Measurements from ENCODE around the gene SNED1. TPM values are rescaled to one million over a fixed set of nuclear protein-coding genes. Genes with fewer than 3 reads are reported as not detected.

The SNED1 gene
- total RNA-seq, 4 donors from 2014 or later: 18.5 to 87.1 (median 21.9) TPM

DNA sequence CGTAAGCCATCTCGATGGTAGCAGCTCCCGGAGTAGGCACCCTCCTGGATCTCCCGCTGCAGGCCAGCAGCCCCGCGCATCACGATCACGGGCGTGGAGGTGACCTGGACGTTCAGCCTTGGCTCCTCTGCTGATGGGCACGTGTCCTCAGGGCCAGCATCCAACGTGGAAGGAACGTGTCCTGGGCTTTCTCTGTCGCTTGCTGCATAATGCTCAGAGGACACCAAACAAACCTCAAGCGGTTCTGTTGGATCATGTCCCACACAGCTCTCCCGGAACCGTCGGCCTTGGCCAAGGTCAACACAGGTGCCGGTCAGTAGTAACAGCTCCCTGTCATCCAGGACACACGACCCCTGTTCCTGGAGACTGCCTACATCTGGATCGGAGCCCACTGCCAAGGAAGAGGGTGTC is 127.8 kb downstream of the SNED1 start:
- no peaks in the 10 kb centered on the region for H3K36me3 ChIP-seq
- H3K4me1 ChIP-seq: no peaks in the 10 kb centered on the region
- no peak for TF ChIP-seq POLR2A (IDR thresholded peaks at IDR 0.05)
- TF ChIP-seq, protein P1, sequence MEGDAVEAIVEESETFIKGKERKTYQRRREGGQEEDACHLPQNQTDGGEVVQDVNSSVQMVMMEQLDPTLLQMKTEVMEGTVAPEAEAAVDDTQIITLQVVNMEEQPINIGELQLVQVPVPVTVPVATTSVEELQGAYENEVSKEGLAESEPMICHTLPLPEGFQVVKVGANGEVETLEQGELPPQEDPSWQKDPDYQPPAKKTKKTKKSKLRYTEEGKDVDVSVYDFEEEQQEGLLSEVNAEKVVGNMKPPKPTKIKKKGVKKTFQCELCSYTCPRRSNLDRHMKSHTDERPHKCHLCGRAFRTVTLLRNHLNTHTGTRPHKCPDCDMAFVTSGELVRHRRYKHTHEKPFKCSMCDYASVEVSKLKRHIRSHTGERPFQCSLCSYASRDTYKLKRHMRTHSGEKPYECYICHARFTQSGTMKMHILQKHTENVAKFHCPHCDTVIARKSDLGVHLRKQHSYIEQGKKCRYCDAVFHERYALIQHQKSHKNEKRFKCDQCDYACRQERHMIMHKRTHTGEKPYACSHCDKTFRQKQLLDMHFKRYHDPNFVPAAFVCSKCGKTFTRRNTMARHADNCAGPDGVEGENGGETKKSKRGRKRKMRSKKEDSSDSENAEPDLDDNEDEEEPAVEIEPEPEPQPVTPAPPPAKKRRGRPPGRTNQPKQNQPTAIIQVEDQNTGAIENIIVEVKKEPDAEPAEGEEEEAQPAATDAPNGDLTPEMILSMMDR (IDR thresholded peaks at IDR 0.05): no peak
- no peak overlapping the region for H3K27ac ChIP-seq
- H3K9me3 ChIP-seq: no peaks in the 10 kb centered on the region
- no peak for DNase-seq
- no peaks in the 10 kb centered on the region for H3K27me3 ChIP-seq
- H3K4me3 ChIP-seq: no peak overlapping the region
- intact Hi-C loops (cut with DNase I; ENCODE audit: low total_unique reads): no loop called here

DNA sequence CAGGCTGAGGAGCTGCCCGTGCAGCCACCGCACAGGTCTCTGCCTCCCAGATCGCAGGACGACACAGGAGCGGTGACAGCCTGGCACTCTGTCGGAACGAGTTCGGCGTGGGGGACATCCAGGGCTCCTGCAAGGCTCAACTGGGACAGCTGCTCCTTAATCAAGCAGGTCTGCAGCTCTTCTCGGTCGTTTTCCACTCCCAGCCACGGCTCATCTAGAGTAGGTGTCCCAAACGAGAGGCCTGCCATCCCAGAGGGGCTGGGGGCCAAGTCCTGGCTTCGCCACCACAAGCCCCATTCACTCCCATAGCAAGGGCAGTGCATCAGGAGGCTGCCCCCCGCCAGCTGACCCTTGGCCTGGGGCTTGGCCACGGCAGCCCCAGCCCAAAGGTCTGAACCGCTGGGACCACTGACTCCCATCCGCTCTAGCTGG is 128.4 kb downstream of the SNED1 start:
- Histone ChIP-seq H3K4me1 (no peaks in the 10 kb centered on the region), H3K27ac (no peak overlapping the region), H3K4me3 (no peak overlapping the region), H3K9me3 (no peaks in the 10 kb centered on the region), H3K27me3 (no peaks in the 10 kb centered on the region), H3K36me3 (no peaks in the 10 kb centered on the region)
- TF ChIP-seq, protein P1 (IDR thresholded peaks at IDR 0.05): no peak
- TF ChIP-seq POLR2A (IDR thresholded peaks at IDR 0.05): no peak
- DNase-seq: no peak
- intact Hi-C loops (cut with DNase I; ENCODE audit: low total_unique reads): no loop called here

DNA sequence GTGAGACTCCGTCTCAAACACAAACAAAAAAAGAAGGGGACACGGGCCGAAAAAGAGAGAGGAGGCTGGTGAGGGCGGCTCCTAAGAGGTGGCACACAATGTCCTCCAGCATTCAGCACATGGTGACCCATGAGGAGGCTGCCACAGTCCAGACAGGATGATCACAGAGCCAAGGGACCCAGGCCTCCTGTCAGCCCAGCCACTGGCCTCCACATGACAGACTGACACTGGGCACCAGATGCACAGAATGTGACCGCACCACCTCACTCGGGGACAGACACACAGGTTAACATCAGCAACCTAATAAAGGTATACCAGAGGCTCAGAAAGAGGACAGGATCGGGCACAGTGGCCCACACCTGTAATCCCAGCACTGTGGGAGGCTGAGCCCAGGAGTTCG is 129.8 kb downstream of the SNED1 start:
- TF ChIP-seq, protein P1 (IDR thresholded peaks at IDR 0.05): no peak
- TF ChIP-seq POLR2A (IDR thresholded peaks at IDR 0.05): no peak
- no peaks in the 10 kb centered on the region for H3K36me3 ChIP-seq
- H3K9me3 ChIP-seq: no peaks in the 10 kb centered on the region
- H3K4me3 ChIP-seq: no peak overlapping the region
- H3K27me3 ChIP-seq: no peaks in the 10 kb centered on the region
- no peak for DNase-seq
- H3K27ac ChIP-seq: no peak overlapping the region
- H3K4me1 ChIP-seq: no peaks in the 10 kb centered on the region
- intact Hi-C loops (cut with DNase I; ENCODE audit: low total_unique reads): no loop called here

DNA sequence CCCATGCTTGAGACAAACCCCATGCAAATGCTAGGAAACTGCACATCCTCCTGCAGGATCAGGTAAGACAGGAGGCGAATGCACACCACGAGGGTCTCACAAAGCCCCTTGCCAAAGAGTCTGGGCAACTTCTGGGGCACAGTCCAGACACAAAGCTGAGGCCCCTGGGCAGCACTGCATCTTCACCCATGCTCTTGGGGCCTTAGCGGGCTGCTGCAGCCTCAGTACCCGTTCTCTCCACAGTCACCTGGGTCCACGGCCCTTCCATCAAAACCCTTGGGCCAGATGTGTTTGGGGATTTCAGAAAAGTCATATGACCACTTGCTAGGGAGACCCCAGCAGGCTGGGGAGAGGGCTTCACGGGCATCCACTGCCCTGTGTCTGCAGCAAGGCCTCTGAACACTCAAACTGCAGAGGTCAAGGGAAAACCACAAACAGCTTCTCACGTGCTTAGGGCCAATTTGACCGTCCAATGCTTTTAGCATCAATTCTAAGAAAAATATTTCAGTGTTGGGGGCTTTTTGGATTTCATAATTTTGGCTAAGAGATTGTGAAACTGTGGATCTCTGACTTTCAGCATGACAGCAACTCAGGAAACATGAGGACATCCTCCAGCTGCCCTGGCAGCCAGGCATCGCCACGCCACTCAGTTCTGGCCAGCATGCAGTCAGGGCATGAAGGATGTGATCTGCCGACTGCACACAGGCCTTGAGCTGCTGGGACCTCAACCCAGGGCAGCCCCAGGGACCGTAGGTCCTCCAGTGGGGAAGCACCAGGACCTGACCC is 130.9 kb downstream of the SNED1 start:
- Histone ChIP-seq H3K27ac (no peak overlapping the region), H3K4me1 (no peaks in the 10 kb centered on the region), H3K4me3 (no peak overlapping the region), H3K9me3 (no peaks in the 10 kb centered on the region), H3K27me3 (no peaks in the 10 kb centered on the region), H3K36me3 (no peaks in the 10 kb centered on the region)
- intact Hi-C loops (cut with DNase I; ENCODE audit: low total_unique reads): no loop called here
- no peak for TF ChIP-seq POLR2A (IDR thresholded peaks at IDR 0.05)
- TF ChIP-seq, protein P1 (IDR thresholded peaks at IDR 0.05): no peak
- DNase-seq: no peak

DNA sequence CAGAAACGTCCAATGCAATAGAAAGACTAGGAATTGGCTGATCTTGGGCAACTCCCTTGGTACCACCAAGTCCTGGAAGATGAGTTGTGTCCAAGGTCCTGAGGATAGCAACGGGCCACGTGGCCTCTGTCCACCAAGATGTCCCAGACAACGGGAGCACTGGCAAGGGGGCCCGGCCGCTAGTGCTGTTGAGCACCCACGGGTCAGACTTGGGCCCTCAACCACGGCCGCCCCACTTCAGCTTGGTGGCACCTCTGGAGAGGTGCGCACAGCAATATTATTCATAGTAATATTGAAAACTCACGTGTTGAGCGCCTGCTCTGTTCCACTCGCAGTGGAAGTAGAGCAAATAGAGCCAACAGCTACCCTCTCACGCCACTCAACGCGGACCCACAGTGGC is 131.9 kb downstream of the SNED1 start:
- DNase-seq: no peak
- no peaks in the 10 kb centered on the region for H3K9me3 ChIP-seq
- H3K36me3 ChIP-seq: no peaks in the 10 kb centered on the region
- TF ChIP-seq POLR2A (IDR thresholded peaks at IDR 0.05): no peak
- TF ChIP-seq, protein P1 (IDR thresholded peaks at IDR 0.05): no peak
- H3K4me1 ChIP-seq: no peaks in the 10 kb centered on the region
- intact Hi-C loops (cut with DNase I; ENCODE audit: low total_unique reads): no loop called here
- H3K4me3 ChIP-seq: no peak overlapping the region
- no peak overlapping the region for H3K27ac ChIP-seq
- no peaks in the 10 kb centered on the region for H3K27me3 ChIP-seq
